Measurements from ENCODE around the gene DMD.
"Not testable (repeated sequence)": the region's sequence is repeated elsewhere in the genome, so short reads cannot be mapped to it uniquely, and the experiment has no call there.

Gene DMD

GRCh38 chrX:31661280-31661810 lies 1550.0 kb downstream of the DMD start:
- DNase-seq: no peak

DNA sequence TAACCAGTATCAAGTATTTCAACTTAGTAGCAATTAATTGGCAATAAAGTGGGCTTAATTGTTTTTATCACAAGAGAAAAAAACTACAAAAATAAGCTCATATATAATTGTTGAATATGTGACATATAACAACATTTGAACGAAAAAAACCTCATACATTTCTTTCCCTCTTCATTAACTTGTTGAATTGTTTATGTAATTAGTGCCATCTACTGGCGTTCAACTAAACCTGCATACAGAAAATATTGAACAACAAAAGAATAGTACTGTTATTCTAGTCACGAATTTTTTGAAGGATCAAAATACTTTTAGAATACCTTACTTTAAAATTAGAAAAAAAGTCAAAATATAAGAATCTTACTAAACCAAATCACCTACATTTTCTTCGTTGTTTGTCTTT lies 1553.0 kb downstream of the DMD start:
- DNase-seq: peak; percentile 3

- peak; percentile 47 for DNase-seq
Observed at GRCh38 chrX:31656013-31656412, 1555.3 kb downstream of the DMD start.

GRCh38 chrX:31653422-31653821 lies 1557.9 kb downstream of the DMD start:
- no peak for DNase-seq

GRCh38 chrX:31652650-31653049 lies 1558.7 kb downstream of the DMD start:
- DNase-seq: no peak

GRCh38 chrX:31649201-31649600 lies 1562.1 kb downstream of the DMD start:
- DNase-seq: no peak

GRCh38 chrX:31633349-31633748 lies 1578.0 kb downstream of the DMD start:
- DNase-seq: no peak

GRCh38 chrX:31629195-31629594 lies 1582.2 kb downstream of the DMD start:
- no peak for DNase-seq

DNA sequence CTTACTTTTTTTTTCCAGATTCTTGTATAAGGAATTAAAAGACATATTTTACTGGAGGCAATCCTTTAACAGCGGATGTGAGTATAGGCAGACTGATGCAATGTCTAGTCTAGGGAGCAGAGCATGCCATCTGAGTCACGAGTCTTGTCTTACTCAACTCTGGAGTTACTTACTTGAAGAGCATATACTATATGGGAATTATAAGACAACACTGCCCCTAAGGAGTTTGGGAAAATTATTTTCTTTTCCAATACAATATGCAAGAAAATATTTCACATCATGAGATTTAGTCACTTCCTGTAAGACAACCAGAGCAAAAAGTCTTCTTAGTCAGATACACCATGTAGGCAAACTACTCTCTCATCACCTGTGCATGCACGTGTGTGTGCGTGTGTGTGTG lies 1602.2 kb downstream of the DMD start:
- peak; percentile 83 for DNase-seq

- DNase-seq: peak; percentile 2
Observed at GRCh38 chrX:31608638-31609037, 1602.7 kb downstream of the DMD start.

- no peak for DNase-seq
Observed at GRCh38 chrX:31606771-31607170, 1604.6 kb downstream of the DMD start.

DNA sequence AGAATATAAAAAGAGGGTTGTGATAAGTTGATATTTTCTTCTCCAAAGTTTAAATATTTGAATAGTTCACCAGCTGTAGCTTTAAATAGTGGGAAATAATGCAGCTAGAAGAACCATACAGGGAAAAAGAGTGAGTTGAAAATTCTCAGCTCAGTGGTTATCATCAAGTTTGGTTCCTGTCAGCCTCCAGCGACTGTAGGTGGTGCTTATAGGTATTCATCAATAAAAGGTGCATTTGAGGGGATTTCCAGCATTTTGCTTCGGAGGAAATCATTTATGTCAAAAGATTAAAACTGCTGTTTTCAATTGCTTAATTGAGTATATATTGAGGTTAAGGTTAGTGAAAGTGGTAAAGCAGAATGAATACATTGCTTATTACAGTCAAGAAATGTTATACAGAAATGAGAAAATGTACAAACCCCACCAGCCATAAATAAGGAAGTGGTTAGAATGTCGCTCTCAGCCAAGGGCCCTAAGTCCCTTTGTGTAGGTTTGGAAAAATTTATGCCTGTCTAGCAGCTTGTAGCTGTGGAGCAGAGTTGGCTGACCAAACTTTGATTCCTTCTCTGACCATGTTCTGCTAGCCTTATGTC lies 1606.6 kb downstream of the DMD start:
- DNase-seq: no peak

DNA sequence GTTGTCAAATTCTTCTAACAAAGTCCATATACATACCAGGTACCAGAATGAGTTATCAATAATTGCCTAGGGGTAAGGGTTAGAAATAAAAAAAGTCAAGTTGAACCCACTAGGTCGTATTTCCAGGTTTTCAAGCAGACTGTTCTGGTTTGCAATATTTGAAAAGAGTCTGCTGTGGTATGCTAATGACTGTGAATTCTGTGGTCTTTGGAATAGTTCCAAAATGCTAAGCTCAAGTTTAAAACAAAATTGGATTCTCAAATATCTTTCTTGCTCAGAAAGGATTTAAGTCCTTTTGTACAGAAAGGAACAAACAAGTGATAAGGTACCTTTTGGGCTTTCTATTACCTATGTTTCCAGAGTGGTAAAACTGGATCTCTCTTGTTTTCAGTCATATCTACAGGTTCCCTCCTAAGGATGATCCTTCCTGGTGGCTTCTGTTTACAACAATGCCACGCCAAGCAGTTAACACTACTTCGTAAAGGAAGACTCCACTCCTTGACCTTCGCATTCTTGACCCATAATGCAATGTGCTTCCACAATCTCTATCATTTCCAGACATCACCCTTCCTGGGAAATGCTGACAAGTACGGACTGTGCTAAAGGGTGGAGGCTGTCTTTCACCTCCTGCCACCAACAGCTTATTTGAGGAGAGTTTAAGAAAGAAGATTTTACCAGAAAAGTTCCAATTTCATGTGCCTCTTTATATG lies 1607.8 kb downstream of the DMD start:
- DNase-seq: no peak

- DNase-seq: no peak
Observed at GRCh38 chrX:31600823-31601222, 1610.5 kb downstream of the DMD start.

- no peak for DNase-seq
Observed at GRCh38 chrX:31593353-31593752, 1618.0 kb downstream of the DMD start.

- no peak for DNase-seq
Observed at GRCh38 chrX:31591355-31591754, 1620.0 kb downstream of the DMD start.

GRCh38 chrX:31590581-31591114 lies 1620.7 kb downstream of the DMD start:
- peak; percentile 59 for DNase-seq

DNA sequence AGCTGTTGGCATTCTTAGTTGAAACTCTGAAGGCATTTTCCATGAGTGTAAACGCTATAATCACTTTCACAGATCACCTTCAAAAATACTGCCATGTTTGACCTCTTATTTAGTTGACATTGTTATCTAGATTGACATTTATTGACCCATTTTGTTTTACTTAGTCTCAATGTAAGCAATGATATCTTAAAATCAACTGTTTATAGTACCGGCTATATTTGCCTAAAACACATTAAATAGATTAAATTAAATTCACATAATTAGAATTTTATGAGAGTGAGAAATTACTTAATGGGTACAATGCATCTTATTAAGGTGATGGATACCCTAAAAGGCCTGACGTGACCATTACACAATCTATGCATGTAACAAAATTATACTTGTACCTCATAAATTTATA lies 1621.8 kb downstream of the DMD start:
- DNase-seq: no peak

- no peak for DNase-seq
Observed at GRCh38 chrX:31588355-31588754, 1623.0 kb downstream of the DMD start.

- not testable (repeated sequence) for DNase-seq
Observed at GRCh38 chrX:31583892-31584291, 1627.5 kb downstream of the DMD start.

DNA sequence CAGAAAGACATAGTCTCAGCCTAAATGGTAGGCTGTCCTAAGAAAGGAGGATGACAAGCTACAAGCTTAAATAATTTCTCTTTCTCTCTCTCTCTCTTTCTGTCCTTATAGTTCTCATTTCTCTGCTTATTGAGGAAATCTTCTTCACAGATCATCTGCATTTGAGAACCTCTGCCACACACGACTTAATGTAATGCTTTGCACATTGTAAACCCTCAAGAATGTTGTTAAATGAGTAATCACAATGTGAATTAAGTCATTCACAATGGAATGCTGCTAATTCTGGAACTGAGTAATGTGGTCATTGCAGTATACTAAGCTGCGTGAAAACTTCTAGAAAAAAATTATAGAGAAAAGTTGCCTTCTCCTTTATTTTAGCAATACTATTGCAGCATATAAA lies 1630.6 kb downstream of the DMD start:
- peak; percentile 72 for DNase-seq

GRCh38 chrX:31580227-31580626 lies 1631.1 kb downstream of the DMD start:
- DNase-seq: peak; percentile 7

GRCh38 chrX:31572360-31572759 lies 1639.0 kb downstream of the DMD start:
- no peak for DNase-seq

- DNase-seq: no peak
Observed at GRCh38 chrX:31570658-31571057, 1640.7 kb downstream of the DMD start.

Measured in EL (cell line).